Caco-2 (cell line): Measurements from ENCODE around the gene UGT2A2. TPM values are rescaled to one million over a fixed set of nuclear protein-coding genes. Genes with fewer than 3 reads are reported as not detected.

Experiments
- BruUV-seq: library from RNA; stranded (reverse); fragments of 400-500 nt; replicated peaks from 2 replicates; lab custom pipeline; 2021; lab: Mats Ljungman, UMichigan
- CTCF ChIA-PET: fragments of 300-600 bp; sonication (Branson Sonifier 250); formaldehyde crosslinking; loops from one replicate; lab custom pipeline; 2022; ENCODE audit warnings: antibody characterized with exemption; lab: Charles Lee
- POLR2A ChIA-PET: fragments of 300-600 bp; sonication (Branson Sonifier 250); formaldehyde crosslinking; loops from one replicate; lab custom pipeline; 2022; ENCODE audit warnings: antibody characterized with exemption; lab: Charles Lee
- DNase-seq, 2 experiments: peaks; one replicate each; pipeline versions ENCODE4 v3.0.0 to v3.0.0-alpha.2; 2020 to 2022
- H3K27me3 ChIP-seq: replicated peaks from 2 replicates; pipeline ENCODE4 v1.6.0; 2011; ENCODE audit warnings: low read length; ENCODE audit not compliant: control insufficient read depth, insufficient read depth
- H3K36me3 ChIP-seq: 2 replicates; pipeline ENCODE4 v1.5.1; 2011; ENCODE audit warnings: low read length; ENCODE audit not compliant: control insufficient read depth, insufficient read depth
- H3K4me1 ChIP-seq: fragments of 250-450 bp; sonication (Bioruptor Pico); 2 replicates; pipeline ENCODE4 v1.5.1; 2020; ENCODE audit warnings: mild to moderate bottlenecking
- H3K4me3 ChIP-seq: 2 replicates; pipeline ENCODE4 v1.5.1; 2011; ENCODE audit warnings: low read depth, mild to moderate bottlenecking, control low read depth, low read length
- H3K9me3 ChIP-seq: fragments of 250-450 bp; sonication (Bioruptor Pico); 2 replicates; pipeline ENCODE4 v1.5.1; 2020; ENCODE audit warnings: mild to moderate bottlenecking, moderate library complexity
- H3K27ac Mint-ChIP-seq: one replicate; pipeline ENCODE4 v1.8.0; 2022; ENCODE audit warnings: mixed read lengths; ENCODE audit not compliant: unreplicated experiment
- H3K27me3 Mint-ChIP-seq: one replicate; pipeline ENCODE4 v1.8.0; 2022; ENCODE audit warnings: mixed read lengths; ENCODE audit not compliant: insufficient read depth, unreplicated experiment
- H3K36me3 Mint-ChIP-seq: one replicate; pipeline ENCODE4 v1.8.0; 2022; ENCODE audit warnings: mild to moderate bottlenecking, mixed read lengths; ENCODE audit not compliant: insufficient read depth, unreplicated experiment
- H3K4me1 Mint-ChIP-seq: one replicate; pipeline ENCODE4 v1.8.0; 2022; ENCODE audit warnings: low read depth, mixed read lengths; ENCODE audit not compliant: unreplicated experiment
- H3K4me3 Mint-ChIP-seq: one replicate; pipeline ENCODE4 v1.8.0; 2022; ENCODE audit warnings: mild to moderate bottlenecking, moderate library complexity, mixed read lengths; ENCODE audit not compliant: unreplicated experiment
- H3K9me3 Mint-ChIP-seq: one replicate; pipeline ENCODE4 v1.8.0; 2022; ENCODE audit warnings: mixed read lengths; ENCODE audit not compliant: unreplicated experiment
- intact Hi-C: fragments of 100-400 bp; cut with micrococcal nuclease; formaldehyde crosslinking; loops from one replicate; pipeline ENCODE4 v1.10.0; 2022; ENCODE audit not compliant: unreplicated experiment
- total RNA-seq: library from RNA; stranded (reverse); gene quantifications from 2 replicates; pipeline ENCODE4 v1.2.3, GENCODE V29; 2022
- TF ChIP-seq, protein P1 (sequence below), 2 experiments: fragments of 200-600 bp in 1 of 2; IDR thresholded peaks; 1 replicate in 1 of 2; 2 replicates in 1 of 2; pipeline versions ENCODE4 v1.5.1 to v1.8.0; 2011 to 2022; ENCODE audit warnings: antibody characterized with exemption in 1 of 2, control low read depth in 1 of 2, inconsistent platforms in 1 of 2, low read depth in 1 of 2, low read length in 1 of 2, mild to moderate bottlenecking in 1 of 2, moderate library complexity in 1 of 2; ENCODE audit not compliant: insufficient read depth in 1 of 2, severe bottlenecking in 1 of 2, unreplicated experiment in 1 of 2

The UGT2A2 gene
- total RNA-seq, 1 experiment from 2014 or later, result not detected

DNA sequence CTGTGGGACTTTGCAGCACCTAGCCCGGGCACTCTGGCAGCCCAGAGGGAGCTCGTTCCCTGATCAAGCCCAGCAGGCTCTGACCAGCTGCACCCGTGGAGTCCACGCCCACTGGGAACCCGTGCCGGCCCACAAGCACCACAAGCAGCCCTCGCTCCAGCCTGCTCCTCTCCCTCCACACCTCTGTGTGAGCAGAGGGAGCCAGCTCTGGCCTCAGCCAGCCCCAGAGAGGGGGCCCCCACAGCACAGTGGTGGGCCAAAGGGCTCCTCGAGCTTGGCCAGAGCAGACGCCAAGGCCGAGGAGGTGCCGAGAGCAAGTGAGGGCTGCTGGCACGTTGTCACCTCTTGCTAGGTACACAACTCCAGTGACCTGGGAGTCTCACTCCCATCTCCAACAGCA is 18.7 kb upstream of the UGT2A2 start:
- Mint-ChIP-seq H3K4me1 (no peaks in the 10 kb centered on the region), H3K4me3 (no peak overlapping the region), H3K9me3 (peaks cover 39% of the 10 kb centered on the region), H3K27ac (no peak overlapping the region), H3K27me3 (no peaks in the 10 kb centered on the region), H3K36me3 (no peaks in the 10 kb centered on the region)
- no peaks in the 10 kb centered on the region for H3K9me3 ChIP-seq
- TF ChIP-seq, protein P1, sequence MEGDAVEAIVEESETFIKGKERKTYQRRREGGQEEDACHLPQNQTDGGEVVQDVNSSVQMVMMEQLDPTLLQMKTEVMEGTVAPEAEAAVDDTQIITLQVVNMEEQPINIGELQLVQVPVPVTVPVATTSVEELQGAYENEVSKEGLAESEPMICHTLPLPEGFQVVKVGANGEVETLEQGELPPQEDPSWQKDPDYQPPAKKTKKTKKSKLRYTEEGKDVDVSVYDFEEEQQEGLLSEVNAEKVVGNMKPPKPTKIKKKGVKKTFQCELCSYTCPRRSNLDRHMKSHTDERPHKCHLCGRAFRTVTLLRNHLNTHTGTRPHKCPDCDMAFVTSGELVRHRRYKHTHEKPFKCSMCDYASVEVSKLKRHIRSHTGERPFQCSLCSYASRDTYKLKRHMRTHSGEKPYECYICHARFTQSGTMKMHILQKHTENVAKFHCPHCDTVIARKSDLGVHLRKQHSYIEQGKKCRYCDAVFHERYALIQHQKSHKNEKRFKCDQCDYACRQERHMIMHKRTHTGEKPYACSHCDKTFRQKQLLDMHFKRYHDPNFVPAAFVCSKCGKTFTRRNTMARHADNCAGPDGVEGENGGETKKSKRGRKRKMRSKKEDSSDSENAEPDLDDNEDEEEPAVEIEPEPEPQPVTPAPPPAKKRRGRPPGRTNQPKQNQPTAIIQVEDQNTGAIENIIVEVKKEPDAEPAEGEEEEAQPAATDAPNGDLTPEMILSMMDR (IDR thresholded peaks at IDR 0.05; ENCODE audit: insufficient read depth in 1 of 2, low read depth in 1 of 2, low read length in 1 of 2, severe bottlenecking in 1 of 2, unreplicated experiment in 1 of 2), result no peak
- DNase-seq, result no peak
- no peaks in the 10 kb centered on the region for H3K36me3 ChIP-seq
- POLR2A ChIA-PET, result no interaction called here
- no peaks in the 10 kb centered on the region for H3K27me3 ChIP-seq
- CTCF ChIA-PET, result no interaction called here
- no peaks in the 10 kb centered on the region for H3K4me1 ChIP-seq
- H3K4me3 ChIP-seq, result no peak overlapping the region
- intact Hi-C loops, result no loop called here
- BruUV-seq, result no TSS peak

DNA sequence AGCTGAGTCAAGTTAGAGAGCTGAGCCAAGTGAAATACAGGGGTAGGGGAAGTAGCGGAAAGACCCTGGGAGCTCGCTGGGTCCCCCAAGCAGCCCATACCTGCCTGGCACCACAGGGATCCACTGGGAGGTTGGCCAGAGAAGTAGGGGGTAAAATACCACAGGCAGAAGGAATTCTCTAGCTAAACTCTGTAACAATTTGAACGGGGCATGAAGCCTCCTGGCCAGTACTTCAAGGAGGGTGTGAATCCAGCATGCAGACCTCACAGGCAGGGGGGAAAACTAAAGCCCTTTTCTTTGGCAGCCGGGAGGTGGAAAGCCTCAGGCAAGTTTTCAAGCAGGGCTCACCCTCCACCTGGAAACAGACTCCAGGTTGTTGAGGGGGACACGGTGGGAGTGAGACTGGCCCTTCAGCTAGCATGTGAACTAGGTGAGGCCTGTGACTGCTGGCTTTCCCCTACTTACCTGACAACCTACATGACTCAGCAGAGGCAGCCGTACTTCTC is 17.3 kb upstream of the UGT2A2 start:
- Mint-ChIP-seq H3K36me3 (no peaks in the 10 kb centered on the region), H3K4me3 (no peak overlapping the region)
- POLR2A ChIA-PET, result no interaction called here

DNA sequence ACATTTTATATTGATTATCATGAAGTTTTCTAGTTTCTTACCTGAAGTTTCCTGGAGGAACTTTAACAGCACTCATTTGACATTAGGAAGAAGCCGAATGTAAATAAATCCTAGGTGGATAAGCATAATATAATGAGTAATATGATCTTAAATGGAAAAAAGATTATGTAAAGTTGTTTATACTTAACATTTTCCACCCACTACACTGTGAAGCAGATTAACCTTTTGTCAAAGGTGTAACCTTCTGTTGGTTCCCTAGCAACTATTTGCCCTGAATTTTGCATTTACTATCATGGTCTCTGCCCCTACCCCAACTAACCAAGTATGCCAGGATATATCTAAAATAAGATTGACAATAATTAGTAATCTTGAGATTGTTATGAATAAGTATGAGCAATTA is 13.7 kb upstream of the UGT2A2 start, which contains the start of gene UGT2A1:
Gene UGT2A1, minus strand, starts transcription at position 101 of the 400 bp plus-strand sequence. CDS start 5,603 bp downstream, outside the sequence.
- Histone ChIP-seq H3K27me3 (no peaks in the 10 kb centered on the region), H3K36me3 (no peaks in the 10 kb centered on the region), H3K4me3 (no peak within 1 kb of the TSS), H3K9me3 (no peaks in the 10 kb centered on the region), H3K4me1 (peaks cover 9% of the 10 kb centered on the region; the same call in 1 of the 2 replicates)
- H3K4me1 Mint-ChIP-seq, result peaks cover 11% of the 10 kb centered on the region
- H3K4me3 Mint-ChIP-seq, result no peak within 1 kb of the TSS
- intact Hi-C loops, result no loop called here
- TF ChIP-seq, protein P1 (IDR thresholded peaks at IDR 0.05; ENCODE audit: insufficient read depth in 1 of 2, low read depth in 1 of 2, low read length in 1 of 2, severe bottlenecking in 1 of 2, unreplicated experiment in 1 of 2), result no peak
- H3K36me3 Mint-ChIP-seq, result no peaks in the 10 kb centered on the region
- CTCF ChIA-PET, result no interaction called here
- no TSS peak for BruUV-seq
- POLR2A ChIA-PET, result no interaction called here
- H3K27me3 Mint-ChIP-seq, result no peaks in the 10 kb centered on the region
- DNase-seq, result no peak
- no peak within 1 kb of the TSS for H3K27ac Mint-ChIP-seq
- no peaks in the 10 kb centered on the region for H3K9me3 Mint-ChIP-seq

More for the DNA sequence above, 17.3 kb upstream of the UGT2A2 start:
- H3K36me3 ChIP-seq, result no peaks in the 10 kb centered on the region
- BruUV-seq, result no TSS peak
- Mint-ChIP-seq H3K9me3 (peaks cover 24% of the 10 kb centered on the region), H3K27ac (no peak overlapping the region), H3K27me3 (no peaks in the 10 kb centered on the region), H3K4me1 (no peaks in the 10 kb centered on the region)
- no peaks in the 10 kb centered on the region for H3K4me1 ChIP-seq
- intact Hi-C loops, result no loop called here
- H3K27me3 ChIP-seq, result no peaks in the 10 kb centered on the region
- CTCF ChIA-PET, result no interaction called here
- H3K9me3 ChIP-seq, result no peaks in the 10 kb centered on the region
- no peak for DNase-seq
- H3K4me3 ChIP-seq, result no peak overlapping the region
- TF ChIP-seq, protein P1 (IDR thresholded peaks at IDR 0.05; ENCODE audit: insufficient read depth in 1 of 2, low read depth in 1 of 2, low read length in 1 of 2, severe bottlenecking in 1 of 2, unreplicated experiment in 1 of 2), result no peak
